Fibroblast of lung (primary cell): ENCODE results near the gene APBB2.

Experiments
- CTCF ChIP-seq, 2 donors: IDR thresholded peaks in 1 of 2; conservative IDR thresholded peaks in 1 of 2; 1 replicate in 1 of 2; 2 replicates in 1 of 2; pipeline ENCODE4 v1.5.1; 2011 to 2012; ENCODE audit warnings: low read length in 2 of 2, control low read depth in 1 of 2, inconsistent platforms in 1 of 2, low read depth in 1 of 2, mild to moderate bottlenecking in 1 of 2
- EZH2 ChIP-seq: IDR thresholded peaks from 2 replicates; pipeline ENCODE4 v1.5.1; 2012; ENCODE audit warnings: low read length, control low read depth, mild to moderate bottlenecking; ENCODE audit errors: missing control alignments

- TF ChIP-seq CTCF (conservative IDR thresholded peaks at IDR 0.05 in 1 of 2, IDR thresholded peaks at IDR 0.05 in 1 of 2; ENCODE audit: low read depth in 1 of 2, low read length in 2 of 2) = no peak
- TF ChIP-seq EZH2 = no peak
Measured at GRCh38 chr4:40966091-40966490, 248.3 kb downstream of the APBB2 start.
